Stimulated activated CD4-positive, alpha-beta T cell treated with anti-CD3 and anti-CD28 coated beads, Interleukin-2, amount 100 ng/mL, for 48 hours (primary cell): Measurements from ENCODE around the gene PDC.
"Not testable (repeated sequence)": the region's sequence is repeated elsewhere in the genome, so short reads cannot be mapped to it uniquely, and the experiment has no call there.

Experiments used
- DNase-seq, 2 donors: peaks; one replicate each; pipeline ENCODE4 v3.0.0-alpha.2; 2020

PDC gene

DNA sequence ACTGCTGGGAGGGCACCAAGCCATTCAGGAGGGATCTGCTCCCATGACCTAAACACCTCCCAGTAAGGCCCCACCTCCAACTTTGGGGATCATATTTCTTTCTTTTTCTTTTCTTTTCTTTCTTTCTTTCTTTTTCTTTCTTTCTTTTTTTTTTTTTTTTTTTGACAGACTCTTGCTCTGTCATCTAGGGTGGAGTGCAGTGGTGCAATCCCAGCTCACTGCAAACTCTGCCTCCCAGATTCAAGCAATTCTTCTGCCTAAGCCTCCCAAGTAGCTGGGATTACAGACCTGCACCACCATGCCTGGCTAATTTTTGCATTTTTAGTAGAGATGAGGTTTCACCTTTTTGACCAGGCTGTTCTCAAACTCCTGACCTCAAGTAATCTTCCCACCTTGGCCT, 4.6 kb upstream of the PDC start:
- not testable (repeated sequence) for DNase-seq

- no peak for DNase-seq
Measured at GRCh38 chr1:186463926-186464325, 3.0 kb upstream of the PDC start.

- DNase-seq, result no peak
Measured at GRCh38 chr1:186463511-186463910, 2.6 kb upstream of the PDC start.

DNA sequence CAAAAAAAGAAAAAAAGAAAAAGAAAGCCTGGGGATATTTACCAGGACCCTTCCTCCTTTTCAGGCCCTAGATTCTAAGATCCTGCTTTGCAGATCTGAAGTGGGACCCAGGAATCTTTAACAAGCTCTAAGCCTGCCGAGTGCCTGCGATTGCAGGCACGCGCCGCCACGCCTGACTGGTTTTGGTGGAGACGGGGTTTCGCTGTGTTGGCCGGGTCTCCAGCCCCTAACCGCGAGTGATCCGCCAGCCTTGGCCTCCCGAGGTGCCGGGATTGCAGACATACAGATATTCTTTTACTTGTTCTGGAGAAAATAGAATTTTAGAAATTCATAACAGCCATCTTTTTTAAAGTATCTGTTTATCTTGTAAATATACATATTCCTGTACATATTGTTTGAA, 1.8 kb downstream of the PDC start:
- DNase-seq, result not testable (repeated sequence)

GRCh38 chr1:186456729-186457255, 4.1 kb downstream of the PDC start:
- no peak for DNase-seq

DNA sequence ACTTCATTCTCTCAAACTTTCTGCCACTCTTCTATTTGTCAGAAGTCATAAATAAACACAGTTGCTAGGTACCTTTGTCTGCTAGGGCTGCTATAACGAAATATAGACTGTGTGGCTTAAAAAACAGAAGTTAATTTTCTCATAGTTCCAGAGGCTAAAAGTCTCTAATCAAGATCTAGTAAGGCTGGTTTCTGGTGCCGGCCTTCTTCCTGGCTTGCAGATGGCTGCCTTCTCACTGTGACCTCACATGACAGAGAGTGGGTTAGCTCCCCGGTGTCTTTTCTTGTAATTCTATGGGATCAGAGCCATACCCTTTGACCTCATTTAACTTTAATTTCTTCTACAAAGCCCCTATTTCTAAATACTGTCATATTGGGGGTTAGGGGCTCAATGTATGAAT, 5.9 kb downstream of the PDC start:
- no peak for DNase-seq

GRCh38 chr1:186446152-186446551, 14.8 kb downstream of the PDC start:
- DNase-seq, result no peak

GRCh38 chr1:186443638-186444037, 17.3 kb downstream of the PDC start:
- DNase-seq, result no peak

GRCh38 chr1:186442651-186443375, 18.1 kb downstream of the PDC start:
- no peak for DNase-seq

- DNase-seq, result no peak
Measured at GRCh38 chr1:186440584-186440983, 20.3 kb downstream of the PDC start.

DNA sequence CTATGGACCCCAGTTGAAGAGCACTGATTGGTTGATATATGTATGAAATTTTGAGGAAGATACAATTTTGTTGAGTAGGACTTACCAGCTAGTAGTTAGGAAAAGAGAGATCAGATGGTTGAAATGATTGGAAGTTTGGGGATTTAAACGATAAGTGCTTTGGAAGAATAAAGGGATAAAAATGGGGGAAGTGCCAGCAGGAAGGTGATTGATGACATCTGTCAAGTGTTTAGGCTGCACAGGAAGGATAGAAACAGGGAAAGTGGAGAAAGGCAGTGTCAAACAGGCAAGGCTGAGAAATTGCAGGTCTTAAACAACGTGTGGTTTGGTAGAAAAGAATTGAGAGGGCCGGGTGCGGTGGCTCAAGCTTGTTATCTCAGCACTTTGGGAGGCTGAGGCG, 22.3 kb downstream of the PDC start:
- no peak for DNase-seq

DNA sequence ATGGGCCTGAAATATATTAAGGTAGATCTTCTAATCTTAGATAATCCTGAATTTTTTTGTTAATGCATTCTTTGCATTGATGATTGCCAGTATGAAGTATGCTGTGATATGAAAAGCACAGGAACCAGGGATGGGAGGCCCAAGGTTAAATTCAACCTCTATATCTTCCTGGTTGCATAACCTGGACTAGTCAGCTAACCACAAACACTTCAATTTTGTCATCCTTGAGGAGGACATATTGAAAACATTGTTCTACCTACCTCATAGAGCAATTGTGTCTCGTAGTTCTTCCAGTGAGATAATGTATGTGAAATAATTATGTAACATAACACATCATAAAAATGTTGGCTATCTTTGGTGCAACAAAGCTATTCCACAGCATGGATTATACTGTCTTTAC, 25.6 kb downstream of the PDC start:
- no peak for DNase-seq

DNA sequence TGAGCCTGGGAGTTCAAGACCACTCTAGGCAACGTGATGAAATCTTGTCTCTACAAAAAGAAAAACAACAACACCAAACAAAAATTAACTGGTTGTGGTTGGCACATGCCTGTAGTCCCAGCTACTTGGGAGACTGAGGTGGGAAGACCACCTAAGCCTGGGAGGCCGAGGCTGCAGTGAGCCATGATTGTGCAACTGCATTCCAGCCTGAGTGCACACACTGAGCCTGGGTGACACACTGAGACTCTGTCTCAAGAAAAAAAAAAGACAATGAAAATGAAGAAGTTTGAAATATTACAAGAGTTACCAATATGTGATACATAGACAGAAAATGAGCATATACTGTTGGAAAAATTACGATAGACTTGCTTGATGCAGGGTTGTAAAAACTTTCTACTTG, 31.9 kb downstream of the PDC start:
- no peak for DNase-seq

DNA sequence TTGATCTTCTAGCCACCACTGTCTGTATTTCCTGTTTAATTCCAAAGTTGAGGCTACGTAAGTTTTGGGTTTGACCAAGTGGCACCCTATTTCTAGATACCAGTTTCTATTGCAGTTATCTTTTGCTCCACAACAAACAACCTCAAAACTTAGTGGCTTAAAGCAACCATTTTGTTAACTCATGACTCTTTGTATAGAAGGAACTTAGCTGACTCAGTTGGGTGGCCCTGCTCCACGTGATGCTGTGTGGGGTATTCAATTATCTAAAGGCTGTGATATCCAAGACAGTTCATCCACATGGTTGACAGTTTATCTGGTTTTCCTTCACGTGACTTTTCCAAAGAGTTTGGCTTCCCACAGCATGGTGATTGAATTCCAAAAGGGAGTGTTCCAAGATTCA, 34.8 kb downstream of the PDC start:
- DNase-seq, result no peak

- no peak for DNase-seq
Measured at GRCh38 chr1:186424539-186424938, 36.4 kb downstream of the PDC start.

- no peak for DNase-seq
Measured at GRCh38 chr1:186421446-186421845, 39.5 kb downstream of the PDC start.

DNA sequence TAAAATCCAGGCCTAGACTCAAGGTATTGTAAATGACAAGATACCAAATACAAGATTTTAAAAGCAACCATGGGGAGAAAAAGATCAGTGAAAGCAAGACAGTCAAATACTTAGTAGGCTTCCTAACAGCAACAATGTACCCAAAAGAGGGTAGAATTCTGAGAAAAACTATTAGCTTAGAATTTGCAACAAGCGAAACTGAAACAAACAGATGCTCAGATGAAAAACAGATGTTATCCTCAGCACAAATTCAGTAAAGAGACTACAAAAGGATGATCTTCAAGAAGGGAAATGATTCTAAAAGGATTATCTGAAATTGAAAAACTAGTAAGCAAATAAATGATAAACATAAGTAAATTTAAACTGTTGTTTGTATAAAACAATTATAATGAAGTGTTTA, 40.0 kb downstream of the PDC start:
- DNase-seq, result no peak

- no peak for DNase-seq
Measured at GRCh38 chr1:186420311-186420710, 40.6 kb downstream of the PDC start.

- no peak for DNase-seq
Measured at GRCh38 chr1:186418503-186418902, 42.4 kb downstream of the PDC start.

- no peak for DNase-seq
Measured at GRCh38 chr1:186413319-186413718, 47.6 kb downstream of the PDC start.

DNA sequence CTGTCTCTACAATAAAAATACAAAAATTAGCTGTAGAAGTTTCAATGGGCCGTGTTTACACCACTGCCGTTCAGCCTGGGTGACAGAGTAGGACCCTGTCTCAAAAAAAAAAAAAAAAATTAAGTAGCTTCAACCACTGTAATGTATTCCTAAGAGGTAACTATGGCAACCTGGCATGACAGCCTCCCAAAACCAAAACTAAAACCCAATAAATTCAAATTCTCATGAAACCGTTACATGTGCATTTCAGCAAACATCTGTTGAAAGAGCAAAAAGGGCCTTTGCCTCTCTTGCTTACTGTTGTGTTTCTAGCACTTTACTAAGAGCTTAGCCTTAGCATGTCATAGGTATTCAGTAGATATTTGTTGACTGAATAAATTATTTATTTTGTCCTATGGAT, 51.8 kb downstream of the PDC start:
- no peak for DNase-seq

DNA sequence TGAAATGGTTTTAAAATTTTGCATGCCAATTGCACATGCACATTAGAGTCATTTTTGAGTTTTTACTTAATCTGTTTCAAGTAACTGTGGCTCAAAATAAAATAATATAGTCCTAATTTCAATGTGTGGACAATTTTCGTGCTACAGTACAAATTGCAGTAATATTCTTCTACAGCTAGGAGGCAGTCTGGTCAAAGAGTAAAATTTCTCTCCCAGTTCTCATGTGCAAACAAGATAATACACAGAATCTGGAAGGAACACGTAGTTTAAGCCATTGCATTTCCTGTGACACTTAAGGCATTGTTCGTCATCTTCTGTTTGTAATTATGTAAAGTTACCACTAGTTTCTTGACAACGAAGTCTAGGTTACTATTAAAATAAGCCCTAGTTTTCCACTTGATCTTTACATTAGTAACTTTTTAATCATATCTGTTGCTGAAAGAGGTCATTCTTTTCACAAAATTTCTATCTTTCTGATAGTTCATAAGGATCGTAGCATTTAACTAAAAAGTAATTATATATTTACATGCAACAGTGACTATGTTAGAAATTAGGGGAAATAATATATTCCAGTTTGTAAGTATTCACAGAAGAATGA, 56.4 kb downstream of the PDC start:
- no peak for DNase-seq

- no peak for DNase-seq
Measured at GRCh38 chr1:186403632-186404031, 57.3 kb downstream of the PDC start.

DNA sequence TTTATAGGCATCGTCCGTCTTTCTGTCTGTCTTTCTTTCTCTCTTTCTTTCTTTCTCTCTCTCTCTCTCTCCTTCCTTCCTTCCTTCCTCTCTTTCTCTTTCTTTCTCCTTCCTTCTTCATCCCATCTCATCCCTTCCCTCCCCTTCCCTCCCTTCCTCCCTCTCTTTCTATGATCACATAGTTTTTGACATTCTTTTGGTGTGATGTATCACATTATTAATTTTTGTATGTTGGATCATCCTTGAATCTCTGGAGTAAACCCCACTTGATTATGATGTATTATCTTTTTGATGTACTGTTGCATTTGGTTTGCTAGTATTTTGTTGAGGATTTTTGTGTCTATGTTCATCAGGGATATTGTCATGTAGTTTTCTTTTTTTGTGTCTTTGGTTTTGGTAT, 59.5 kb downstream of the PDC start:
- not testable (repeated sequence) for DNase-seq
